K562 (cell line): ENCODE data around the gene ZNF521. TPM values are rescaled to one million over a fixed set of nuclear protein-coding genes. Genes with fewer than 3 reads are reported as not detected.

Experiments
- BMI1 ChIP-seq: fragments of 150-350 bp; IDR thresholded peaks from 2 replicates; pipeline ENCODE4 v1.6.1; 2014; ENCODE audit warnings: low read length
- C11orf30 ChIP-seq: fragments of 450-650 bp; IDR thresholded peaks from 2 replicates; pipeline ENCODE4 v1.6.1; 2016; ENCODE audit warnings: low read depth, mild to moderate bottlenecking
- CBFA2T3 ChIP-seq: fragments of 450-650 bp; IDR thresholded peaks from 2 replicates; pipeline ENCODE4 v1.6.1; 2017
- ETV1 ChIP-seq: fragments of 450-650 bp; conservative IDR thresholded peaks from 2 replicates; pipeline ENCODE4 v1.6.1; 2016; ENCODE audit warnings: missing genetic modification characterization, control low read depth, low read depth, missing compliant biosample characterization
- FOXA1 ChIP-seq: fragments of 450-650 bp; IDR thresholded peaks from 2 replicates; pipeline ENCODE4 v1.6.1; 2016; ENCODE audit warnings: mild to moderate bottlenecking, borderline replicate concordance
- IRF2 ChIP-seq: sonication (generic); formaldehyde crosslinking; IDR thresholded peaks from 2 replicates; pipeline ENCODE4 v1.8.1; 2022; ENCODE audit warnings: mild to moderate bottlenecking, missing genetic modification reagents
- KLF1 ChIP-seq: fragments of 450-650 bp; IDR thresholded peaks from 2 replicates; pipeline ENCODE4 v1.6.1; 2016; ENCODE audit warnings: missing genetic modification characterization, missing compliant biosample characterization
- LARP7 ChIP-seq: fragments of 450-650 bp; IDR thresholded peaks from 2 replicates; pipeline ENCODE4 v1.6.1; 2016
- MTA2 ChIP-seq: fragments of 450-650 bp; IDR thresholded peaks from 2 replicates; pipeline ENCODE4 v1.6.1; 2016; ENCODE audit warnings: low read depth
- NCOR1 ChIP-seq: fragments of 450-650 bp; IDR thresholded peaks from 2 replicates; pipeline ENCODE4 v1.6.1; 2016; ENCODE audit warnings: mild to moderate bottlenecking, moderate library complexity
- SMARCB1 ChIP-seq: IDR thresholded peaks from 2 replicates; pipeline ENCODE4 v1.6.1; 2011; ENCODE audit warnings: improper control_type of control experiment, low read depth; ENCODE audit not compliant: insufficient read length
- SMARCE1 ChIP-seq: fragments of 450-650 bp; IDR thresholded peaks from 2 replicates; pipeline ENCODE4 v1.7.1; 2016; ENCODE audit warnings: mild to moderate bottlenecking
- STAT5A ChIP-seq: IDR thresholded peaks from 2 replicates; pipeline ENCODE4 v1.6.1; 2012; ENCODE audit warnings: low read length, inconsistent platforms, borderline replicate concordance
- TCFL5 ChIP-seq: fragments of 250-450 bp; sonication (Bioruptor Pico); conservative IDR thresholded peaks from 2 replicates; pipeline ENCODE4 v1.6.1; 2021; ENCODE audit warnings: mild to moderate bottlenecking, moderate library complexity, matching md5 sums
- TEAD4 ChIP-seq, 2 experiments: sonication (generic) in 1 of 2; formaldehyde crosslinking in 1 of 2; IDR thresholded peaks; 2 replicates each; pipeline versions ENCODE4 v1.6.1 to v1.8.0; 2012 to 2022; ENCODE audit warnings: borderline replicate concordance in 1 of 2, inconsistent platforms in 1 of 2, low read length in 1 of 2, mild to moderate bottlenecking in 1 of 2, missing genetic modification reagents in 1 of 2
- ZNF121 ChIP-seq: sonication (generic); formaldehyde crosslinking; conservative IDR thresholded peaks from 2 replicates; pipeline ENCODE4 v1.8.0; 2022; ENCODE audit warnings: missing genetic modification reagents
- ZNF263 ChIP-seq: sonication (generic); formaldehyde crosslinking; IDR thresholded peaks from 2 replicates; pipeline ENCODE4 v1.8.0; 2022; ENCODE audit warnings: mild to moderate bottlenecking, missing genetic modification reagents, borderline replicate concordance
- ZNF41 ChIP-seq: fragments of 250-450 bp; sonication (Bioruptor Pico); conservative IDR thresholded peaks from 2 replicates; pipeline ENCODE4 v1.4.0; 2020; ENCODE audit warnings: mild to moderate bottlenecking
- ZNF668 ChIP-seq: fragments of 250-450 bp; sonication (Bioruptor Pico); IDR thresholded peaks from 2 replicates; pipeline ENCODE4 v1.8.0; 2022; ENCODE audit warnings: mild to moderate bottlenecking, inconsistent platforms
- ZNF785 ChIP-seq: fragments of 250-450 bp; sonication (Bioruptor Pico); IDR thresholded peaks from 2 replicates; pipeline ENCODE4 v1.4.0; 2020; ENCODE audit warnings: mild to moderate bottlenecking
- ZZZ3 ChIP-seq: fragments of 450-650 bp; IDR thresholded peaks from 2 replicates; pipeline ENCODE4 v1.6.1; 2016; ENCODE audit warnings: antibody characterized with exemption, mild to moderate bottlenecking, moderate library complexity
- polyA plus RNA-seq, 8 experiments: library from polyadenylated mRNA; depleted of rRNA in 4 of 8; stranded (reverse) in 5 of 8; unstranded in 3 of 8; fragments of >200 nt; fragmentation: Nextera tagmentation in 2 of 8; fragmentation: Illumina TruSeq in 1 of 8; extraction: Ambion mirVana in 2 of 8; extraction: Trizol in 1 of 8; gene quantifications; 2 replicates each; pipeline versions ENCODE4 v1.2.1 to v1.2.3, GENCODE V29; 2011 to 2014; ENCODE audit warnings: inconsistent platforms in 1 of 8, missing spikeins in 1 of 8
- total RNA-seq, 7 experiments: library from RNA; depleted of rRNA in 6 of 7; stranded (reverse); fragments of >200 nt in 6 of 7; fragmentation: Illumina TruSeq in 2 of 7; extraction: Trizol in 2 of 7; gene quantifications; 2 replicates each; pipeline versions ENCODE4 v1.2.1 to v1.2.3, GENCODE V29; 2011 to 2021; ENCODE audit warnings: low replicate concordance in 1 of 7
- TF ChIP-seq, protein P1 (sequence below): sonication (generic); formaldehyde crosslinking; IDR thresholded peaks from 2 replicates; pipeline ENCODE4 v1.5.0; 2020; ENCODE audit warnings: missing genetic modification reagents
- TF ChIP-seq, protein P2 (sequence below), 2 experiments: fragments of 150-350 bp in 1 of 2; IDR thresholded peaks; 2 replicates each; pipeline ENCODE4 v1.6.1; 2012 to 2016; ENCODE audit warnings: low read depth in 2 of 2, low read length in 2 of 2, mild to moderate bottlenecking in 1 of 2, moderate library complexity in 1 of 2
- TF ChIP-seq, protein P3 (sequence below): sonication (generic); formaldehyde crosslinking; IDR thresholded peaks from 2 replicates; pipeline ENCODE4 v1.8.1; 2023; ENCODE audit warnings: mild to moderate bottlenecking, missing genetic modification reagents
- TF ChIP-seq, protein P4 (sequence below): sonication (generic); IDR thresholded peaks from 2 replicates; pipeline ENCODE4 v1.6.1; 2016

Gene ZNF521
- total and polyA plus RNA-seq, 9 of the 15 experiments (the other 6 are each of a cell fraction or from before 2014, with no cell fraction given), result 1.2 to 5.8 (median 1.6) TPM

DNA sequence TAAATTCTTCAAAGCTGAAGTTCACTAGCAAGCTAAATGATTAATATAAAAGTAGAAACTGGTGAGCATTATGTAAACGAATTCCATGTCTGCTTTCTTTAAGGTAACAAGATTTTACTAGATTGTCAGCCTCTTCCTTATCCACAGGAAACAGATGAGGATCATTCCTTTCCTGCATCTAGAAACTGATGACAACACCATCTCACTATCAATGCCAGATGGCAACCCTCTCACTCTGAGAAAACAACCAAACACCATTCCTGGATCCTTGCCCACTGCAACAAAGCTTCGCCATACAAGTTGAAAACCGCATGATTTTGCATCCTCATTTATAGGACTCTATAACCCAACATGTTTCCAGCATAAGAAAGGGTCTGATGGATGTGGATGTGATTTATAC lies 122.9 kb downstream of the ZNF521 start (continued):
- TF ChIP-seq, protein P1, sequence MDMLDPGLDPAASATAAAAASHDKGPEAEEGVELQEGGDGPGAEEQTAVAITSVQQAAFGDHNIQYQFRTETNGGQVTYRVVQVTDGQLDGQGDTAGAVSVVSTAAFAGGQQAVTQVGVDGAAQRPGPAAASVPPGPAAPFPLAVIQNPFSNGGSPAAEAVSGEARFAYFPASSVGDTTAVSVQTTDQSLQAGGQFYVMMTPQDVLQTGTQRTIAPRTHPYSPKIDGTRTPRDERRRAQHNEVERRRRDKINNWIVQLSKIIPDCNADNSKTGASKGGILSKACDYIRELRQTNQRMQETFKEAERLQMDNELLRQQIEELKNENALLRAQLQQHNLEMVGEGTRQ (CRISPR knock-in tag), result no peak
- TF ChIP-seq TCFL5 (no peak), IRF2 (no peak), TEAD4 (IDR thresholded peaks at IDR 0.05; ENCODE audit: low read length) (peak; percentile 94), TEAD4 (CRISPR knock-in tag; IDR thresholded peaks at IDR 0.05; ENCODE audit: borderline replicate concordance) (no peak), ZNF785 (no peak), FOXA1 (no peak), STAT5A (peak; percentile 76), MTA2 (peak; percentile 84), ZNF263 (CRISPR knock-in tag) (no peak), ZNF668 (CRISPR knock-in tag) (no peak), LARP7 (no peak), ZNF41 (CRISPR knock-in tag) (no peak), SMARCE1 (peak; percentile 79; the same call in 1 of the 2 replicates), BMI1 (no peak), SMARCB1 (no peak), NCOR1 (peak; percentile 88), ETV1 (tag) (peak; percentile 51; the same call in 1 of the 2 replicates), KLF1 (no peak), C11orf30 (no peak), CBFA2T3 (peak; percentile 94), ZNF121 (CRISPR knock-in tag) (no peak), ZZZ3 (no peak)
- TF ChIP-seq, protein P2, sequence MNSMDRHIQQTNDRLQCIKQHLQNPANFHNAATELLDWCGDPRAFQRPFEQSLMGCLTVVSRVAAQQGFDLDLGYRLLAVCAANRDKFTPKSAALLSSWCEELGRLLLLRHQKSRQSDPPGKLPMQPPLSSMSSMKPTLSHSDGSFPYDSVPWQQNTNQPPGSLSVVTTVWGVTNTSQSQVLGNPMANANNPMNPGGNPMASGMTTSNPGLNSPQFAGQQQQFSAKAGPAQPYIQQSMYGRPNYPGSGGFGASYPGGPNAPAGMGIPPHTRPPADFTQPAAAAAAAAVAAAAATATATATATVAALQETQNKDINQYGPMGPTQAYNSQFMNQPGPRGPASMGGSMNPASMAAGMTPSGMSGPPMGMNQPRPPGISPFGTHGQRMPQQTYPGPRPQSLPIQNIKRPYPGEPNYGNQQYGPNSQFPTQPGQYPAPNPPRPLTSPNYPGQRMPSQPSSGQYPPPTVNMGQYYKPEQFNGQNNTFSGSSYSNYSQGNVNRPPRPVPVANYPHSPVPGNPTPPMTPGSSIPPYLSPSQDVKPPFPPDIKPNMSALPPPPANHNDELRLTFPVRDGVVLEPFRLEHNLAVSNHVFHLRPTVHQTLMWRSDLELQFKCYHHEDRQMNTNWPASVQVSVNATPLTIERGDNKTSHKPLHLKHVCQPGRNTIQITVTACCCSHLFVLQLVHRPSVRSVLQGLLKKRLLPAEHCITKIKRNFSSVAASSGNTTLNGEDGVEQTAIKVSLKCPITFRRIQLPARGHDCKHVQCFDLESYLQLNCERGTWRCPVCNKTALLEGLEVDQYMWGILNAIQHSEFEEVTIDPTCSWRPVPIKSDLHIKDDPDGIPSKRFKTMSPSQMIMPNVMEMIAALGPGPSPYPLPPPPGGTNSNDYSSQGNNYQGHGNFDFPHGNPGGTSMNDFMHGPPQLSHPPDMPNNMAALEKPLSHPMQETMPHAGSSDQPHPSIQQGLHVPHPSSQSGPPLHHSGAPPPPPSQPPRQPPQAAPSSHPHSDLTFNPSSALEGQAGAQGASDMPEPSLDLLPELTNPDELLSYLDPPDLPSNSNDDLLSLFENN (IDR thresholded peaks at IDR 0.05; ENCODE audit: low read depth in 2 of 2, low read length in 2 of 2), result peak in 1 of 2 experiments; percentile 80; a peak in 2 of 4 replicates
- TF ChIP-seq, protein P3, sequence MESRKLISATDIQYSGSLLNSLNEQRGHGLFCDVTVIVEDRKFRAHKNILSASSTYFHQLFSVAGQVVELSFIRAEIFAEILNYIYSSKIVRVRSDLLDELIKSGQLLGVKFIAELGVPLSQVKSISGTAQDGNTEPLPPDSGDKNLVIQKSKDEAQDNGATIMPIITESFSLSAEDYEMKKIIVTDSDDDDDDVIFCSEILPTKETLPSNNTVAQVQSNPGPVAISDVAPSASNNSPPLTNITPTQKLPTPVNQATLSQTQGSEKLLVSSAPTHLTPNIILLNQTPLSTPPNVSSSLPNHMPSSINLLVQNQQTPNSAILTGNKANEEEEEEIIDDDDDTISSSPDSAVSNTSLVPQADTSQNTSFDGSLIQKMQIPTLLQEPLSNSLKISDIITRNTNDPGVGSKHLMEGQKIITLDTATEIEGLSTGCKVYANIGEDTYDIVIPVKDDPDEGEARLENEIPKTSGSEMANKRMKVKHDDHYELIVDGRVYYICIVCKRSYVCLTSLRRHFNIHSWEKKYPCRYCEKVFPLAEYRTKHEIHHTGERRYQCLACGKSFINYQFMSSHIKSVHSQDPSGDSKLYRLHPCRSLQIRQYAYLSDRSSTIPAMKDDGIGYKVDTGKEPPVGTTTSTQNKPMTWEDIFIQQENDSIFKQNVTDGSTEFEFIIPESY (CRISPR knock-in tag), result no peak
- TF ChIP-seq, protein P4, sequence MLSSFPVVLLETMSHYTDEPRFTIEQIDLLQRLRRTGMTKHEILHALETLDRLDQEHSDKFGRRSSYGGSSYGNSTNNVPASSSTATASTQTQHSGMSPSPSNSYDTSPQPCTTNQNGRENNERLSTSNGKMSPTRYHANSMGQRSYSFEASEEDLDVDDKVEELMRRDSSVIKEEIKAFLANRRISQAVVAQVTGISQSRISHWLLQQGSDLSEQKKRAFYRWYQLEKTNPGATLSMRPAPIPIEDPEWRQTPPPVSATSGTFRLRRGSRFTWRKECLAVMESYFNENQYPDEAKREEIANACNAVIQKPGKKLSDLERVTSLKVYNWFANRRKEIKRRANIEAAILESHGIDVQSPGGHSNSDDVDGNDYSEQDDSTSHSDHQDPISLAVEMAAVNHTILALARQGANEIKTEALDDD, result 0 out of 2 replicates have a peak, but pooled peaks have one; percentile 17
